GM12875 (cell line): ENCODE results near the gene FAM3C.

ENCODE experiments used
- H3K4me3 ChIP-seq: one replicate; pipeline ENCODE4 v1.5.1; 2011; ENCODE audit warnings: low read depth, low read length, control low read depth
- TF ChIP-seq, protein P1 (sequence below): IDR thresholded peaks from 2 replicates; pipeline ENCODE4 v1.5.1; 2011; ENCODE audit warnings: low read depth, mild to moderate bottlenecking, control low read depth, inconsistent platforms, low read length, moderate library complexity, borderline replicate concordance; ENCODE audit not compliant: insufficient read depth

The FAM3C gene

DNA sequence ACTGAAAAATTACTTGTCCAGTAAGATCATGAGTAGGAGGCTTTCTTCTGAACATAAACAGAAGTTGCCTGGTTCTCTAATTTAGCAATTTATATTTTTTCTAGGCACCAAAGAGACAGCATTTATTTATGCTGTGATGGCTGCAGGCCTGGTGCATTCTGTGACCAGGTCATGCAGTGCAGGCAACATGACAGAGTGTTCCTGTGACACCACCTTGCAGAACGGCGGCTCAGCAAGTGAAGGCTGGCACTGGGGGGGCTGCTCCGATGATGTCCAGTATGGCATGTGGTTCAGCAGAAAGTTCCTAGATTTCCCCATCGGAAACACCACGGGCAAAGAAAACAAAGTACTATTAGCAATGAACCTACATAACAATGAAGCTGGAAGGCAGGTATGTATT, 64.5 kb downstream of the FAM3C start:
- TF ChIP-seq, protein P1, sequence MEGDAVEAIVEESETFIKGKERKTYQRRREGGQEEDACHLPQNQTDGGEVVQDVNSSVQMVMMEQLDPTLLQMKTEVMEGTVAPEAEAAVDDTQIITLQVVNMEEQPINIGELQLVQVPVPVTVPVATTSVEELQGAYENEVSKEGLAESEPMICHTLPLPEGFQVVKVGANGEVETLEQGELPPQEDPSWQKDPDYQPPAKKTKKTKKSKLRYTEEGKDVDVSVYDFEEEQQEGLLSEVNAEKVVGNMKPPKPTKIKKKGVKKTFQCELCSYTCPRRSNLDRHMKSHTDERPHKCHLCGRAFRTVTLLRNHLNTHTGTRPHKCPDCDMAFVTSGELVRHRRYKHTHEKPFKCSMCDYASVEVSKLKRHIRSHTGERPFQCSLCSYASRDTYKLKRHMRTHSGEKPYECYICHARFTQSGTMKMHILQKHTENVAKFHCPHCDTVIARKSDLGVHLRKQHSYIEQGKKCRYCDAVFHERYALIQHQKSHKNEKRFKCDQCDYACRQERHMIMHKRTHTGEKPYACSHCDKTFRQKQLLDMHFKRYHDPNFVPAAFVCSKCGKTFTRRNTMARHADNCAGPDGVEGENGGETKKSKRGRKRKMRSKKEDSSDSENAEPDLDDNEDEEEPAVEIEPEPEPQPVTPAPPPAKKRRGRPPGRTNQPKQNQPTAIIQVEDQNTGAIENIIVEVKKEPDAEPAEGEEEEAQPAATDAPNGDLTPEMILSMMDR = no peak
- no peak overlapping the region for H3K4me3 ChIP-seq

DNA sequence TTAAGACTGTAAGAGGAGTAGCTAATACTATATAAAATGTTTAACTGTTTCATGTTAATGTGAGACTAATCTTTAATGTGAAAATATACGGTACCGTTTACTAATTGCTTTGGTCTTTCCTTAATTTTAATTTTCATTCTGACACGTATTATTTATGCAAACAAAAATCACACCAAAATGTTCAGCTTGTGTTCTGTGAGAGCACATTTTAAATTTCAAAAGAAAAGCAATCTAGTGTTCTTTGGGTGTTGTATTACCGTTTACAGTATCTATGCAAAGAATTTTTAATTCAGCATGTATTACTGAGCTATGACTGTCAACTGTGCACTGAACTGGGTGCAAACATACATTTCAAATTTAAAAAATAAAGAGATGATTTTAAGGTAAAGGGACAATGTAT, 65.1 kb downstream of the FAM3C start:
- no peak overlapping the region for H3K4me3 ChIP-seq
- TF ChIP-seq, protein P1 = no peak

DNA sequence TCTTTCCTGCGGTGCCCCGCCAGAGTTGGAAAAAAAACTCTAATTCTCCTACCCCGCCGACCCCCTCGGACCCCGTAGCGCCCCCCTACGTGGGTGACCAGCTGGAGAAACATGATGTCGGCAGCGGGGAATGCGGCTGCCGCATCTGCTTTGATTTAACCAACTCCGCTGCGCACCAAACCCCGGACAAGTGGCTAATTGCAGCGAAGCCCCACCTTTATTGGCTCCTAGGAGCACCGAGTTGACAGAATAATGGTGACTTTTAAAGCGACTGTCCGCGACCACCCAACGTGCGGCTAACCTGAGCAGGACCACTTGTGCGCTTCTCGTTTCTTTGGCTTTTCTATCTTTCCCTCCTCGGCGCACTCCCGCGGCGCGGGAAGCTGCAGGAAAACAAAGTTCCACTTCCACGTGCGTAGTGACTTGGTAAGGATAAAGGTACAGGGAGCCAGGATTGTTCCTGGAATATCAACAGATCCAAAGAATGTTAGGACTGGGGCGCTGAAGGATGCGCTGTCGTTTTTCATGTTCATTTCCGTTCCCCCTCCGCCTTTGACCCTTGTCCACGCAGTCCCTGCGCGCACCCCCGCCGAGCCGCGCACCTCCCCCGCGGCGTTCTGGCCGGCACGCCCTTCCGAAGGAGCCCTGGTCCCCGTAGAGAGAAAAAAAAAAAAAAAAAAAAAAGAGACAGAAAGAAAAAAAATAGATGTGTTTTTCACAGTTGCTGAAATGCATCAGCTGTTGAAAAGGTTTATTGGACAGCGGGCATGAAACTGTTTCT, 65.9 kb downstream of the FAM3C start:
- TF ChIP-seq, protein P1 = no peak
- H3K4me3 ChIP-seq = no peak overlapping the region

DNA sequence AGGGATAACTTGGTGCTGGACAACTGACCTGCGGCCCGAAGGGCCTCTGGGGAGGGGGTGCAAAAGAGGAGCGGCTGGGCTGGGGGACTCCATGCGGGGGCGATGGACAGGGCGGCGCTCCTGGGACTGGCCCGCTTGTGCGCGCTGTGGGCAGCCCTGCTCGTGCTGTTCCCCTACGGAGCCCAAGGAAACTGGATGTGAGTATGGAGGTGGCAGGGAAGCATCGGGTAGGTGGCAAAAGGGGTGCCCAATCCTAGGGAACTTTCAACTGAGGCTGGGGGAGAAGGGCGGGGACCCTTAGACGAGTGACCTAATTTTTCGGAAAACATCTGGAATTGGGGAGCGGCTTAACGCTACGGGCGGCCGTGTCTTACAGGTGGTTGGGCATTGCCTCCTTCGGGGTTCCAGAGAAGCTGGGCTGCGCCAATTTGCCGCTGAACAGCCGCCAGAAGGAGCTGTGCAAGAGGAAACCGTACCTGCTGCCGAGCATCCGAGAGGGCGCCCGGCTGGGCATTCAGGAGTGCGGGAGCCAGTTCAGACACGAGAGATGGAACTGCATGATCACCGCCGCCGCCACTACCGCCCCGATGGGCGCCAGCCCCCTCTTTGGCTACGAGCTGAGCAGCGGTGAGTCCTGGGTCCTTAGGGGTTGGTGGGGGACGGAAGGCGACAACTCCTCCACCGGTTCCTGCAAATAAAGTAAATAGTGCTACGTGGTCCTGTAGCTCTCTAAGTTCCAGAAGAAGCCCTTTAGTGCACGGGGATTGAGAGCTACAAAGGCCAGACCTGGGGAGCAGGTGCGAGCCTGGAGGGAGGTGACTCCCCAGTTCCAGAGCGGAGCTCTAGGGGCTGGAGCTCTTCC, 66.7 kb downstream of the FAM3C start:
- TF ChIP-seq, protein P1 = no peak; the same call in 1 of the 2 replicates
- no peak overlapping the region for H3K4me3 ChIP-seq

DNA sequence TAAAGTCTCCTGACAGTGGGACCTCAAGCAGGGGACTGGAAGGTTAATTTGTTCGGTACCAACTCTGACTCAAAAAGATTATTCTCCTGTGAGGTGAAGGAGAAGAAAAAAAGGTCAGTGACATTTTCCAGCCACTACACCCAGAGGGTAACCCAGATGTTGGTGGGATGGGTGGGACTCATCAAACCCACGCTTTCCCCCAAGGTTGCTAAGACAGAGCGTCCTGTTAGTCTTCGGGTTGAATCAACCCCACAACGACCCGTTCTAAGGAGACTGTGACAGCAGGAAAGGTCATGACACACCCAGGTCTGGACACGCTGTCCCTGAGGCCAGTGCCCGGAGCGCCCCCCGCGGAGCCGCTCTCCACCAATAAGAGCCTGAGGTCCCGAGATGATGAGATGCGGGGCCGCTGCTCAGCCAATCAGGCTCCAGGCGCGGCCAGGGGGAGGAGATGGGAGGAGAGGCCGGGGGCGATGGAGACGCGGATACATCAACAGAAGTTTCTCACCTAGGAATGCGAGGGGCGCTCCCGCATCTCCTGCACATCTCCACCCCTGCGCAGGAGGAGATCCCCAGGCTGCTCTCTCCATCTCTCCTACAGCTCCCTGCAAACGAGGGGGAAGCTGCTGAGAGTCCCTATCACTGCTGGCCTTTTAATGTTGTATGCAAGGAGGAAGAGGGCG, 67.5 kb downstream of the FAM3C start, which contains the start of gene WNT16:
WNT16 (plus strand) TSS at position 493 of the 683 bp plus-strand sequence. CDS start 293 bp downstream, outside the sequence.
- TF ChIP-seq, protein P1 = no peak
- no peak within 1 kb of the TSS for H3K4me3 ChIP-seq

DNA sequence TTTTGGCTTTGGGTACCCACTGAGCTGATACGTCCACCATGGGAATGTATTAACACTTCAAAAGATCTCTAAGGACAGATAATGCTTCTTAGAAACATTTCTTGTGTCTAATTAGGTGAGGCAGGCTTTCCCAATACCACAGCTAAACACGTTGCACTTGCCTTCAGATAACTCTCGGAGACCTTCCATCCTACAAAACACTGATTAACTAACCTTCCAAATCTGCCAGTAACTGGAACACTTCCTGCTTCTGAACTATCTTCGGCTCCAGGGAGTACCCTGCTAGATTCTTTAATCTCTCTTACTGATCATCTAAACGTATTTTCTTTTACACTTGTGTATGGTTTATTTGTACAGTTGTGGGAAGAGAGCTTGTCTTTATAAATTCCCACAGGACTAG, 68.4 kb downstream of the FAM3C start:
- no peak overlapping the region for H3K4me3 ChIP-seq
- TF ChIP-seq, protein P1 = no peak
